EH (cell line): ENCODE results near the gene PEAK3.

ENCODE experiments used
- DNase-seq: peaks from one replicate; pipeline ENCODE4 v3.0.0-alpha.2; 2015; ENCODE audit warnings: low read depth

Gene PEAK3

DNA sequence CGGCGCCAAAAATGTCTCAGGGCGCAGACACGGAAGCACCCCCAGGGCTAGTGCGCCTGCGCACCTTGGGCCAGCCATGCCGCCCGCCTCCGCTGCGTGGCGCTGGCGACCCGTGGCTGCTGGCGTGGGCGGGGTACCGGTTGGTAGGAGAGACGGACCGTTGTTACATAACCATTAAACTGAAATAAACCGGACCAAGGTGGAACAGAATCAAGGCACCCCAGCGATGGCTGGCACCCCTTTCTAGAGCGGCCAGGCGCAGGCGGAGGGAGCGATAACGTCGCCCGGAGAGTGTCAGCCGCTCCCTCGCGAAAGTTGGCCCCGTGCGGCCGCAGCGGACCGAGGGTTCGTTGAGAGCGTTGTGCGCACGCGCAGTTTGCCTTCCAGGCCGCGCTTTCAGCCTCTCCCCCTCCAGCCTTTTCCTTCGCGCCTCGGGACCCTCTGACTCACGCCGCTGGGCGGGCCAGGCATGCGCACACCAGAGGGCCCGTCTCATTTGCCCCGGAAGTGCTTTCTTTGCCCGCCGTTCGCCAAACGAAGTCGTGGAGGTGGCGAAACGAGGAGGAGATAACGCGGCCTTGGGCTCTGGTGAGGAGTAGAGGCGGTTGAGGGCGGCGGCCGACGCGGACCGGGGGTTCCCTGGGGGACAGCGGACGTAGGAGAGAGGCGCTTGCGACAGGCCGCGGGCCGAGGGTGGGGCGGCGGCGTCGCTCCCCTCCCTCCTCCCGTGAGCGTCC is 45.5 kb downstream of the PEAK3 start, which contains the start of the genes PLEKHJ1 and SF3A2:
TSS of gene PLEKHJ1 (minus strand) at position 16 of the 737 bp plus-strand sequence. CDS start 81 bp downstream, outside the sequence.
TSS of gene SF3A2 (plus strand) at position 511 of the 737 bp plus-strand sequence. CDS start 6,595 bp downstream, outside the sequence.
- DNase-seq: peak; percentile 98

DNA sequence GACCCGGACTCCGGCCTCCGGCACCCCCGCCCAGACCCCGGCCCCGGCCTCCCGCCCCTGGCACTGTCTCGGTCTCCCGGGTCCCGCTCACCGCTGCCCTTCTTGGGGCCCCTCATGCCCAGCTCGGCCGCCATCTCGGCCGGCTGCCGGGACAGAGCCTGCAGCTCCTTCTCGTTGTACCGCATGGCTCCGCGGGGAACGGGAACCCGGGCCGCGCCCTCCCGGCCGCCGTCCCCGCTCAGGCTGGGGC is 46.0 kb downstream of the PEAK3 start:
- no peak for DNase-seq

DNA sequence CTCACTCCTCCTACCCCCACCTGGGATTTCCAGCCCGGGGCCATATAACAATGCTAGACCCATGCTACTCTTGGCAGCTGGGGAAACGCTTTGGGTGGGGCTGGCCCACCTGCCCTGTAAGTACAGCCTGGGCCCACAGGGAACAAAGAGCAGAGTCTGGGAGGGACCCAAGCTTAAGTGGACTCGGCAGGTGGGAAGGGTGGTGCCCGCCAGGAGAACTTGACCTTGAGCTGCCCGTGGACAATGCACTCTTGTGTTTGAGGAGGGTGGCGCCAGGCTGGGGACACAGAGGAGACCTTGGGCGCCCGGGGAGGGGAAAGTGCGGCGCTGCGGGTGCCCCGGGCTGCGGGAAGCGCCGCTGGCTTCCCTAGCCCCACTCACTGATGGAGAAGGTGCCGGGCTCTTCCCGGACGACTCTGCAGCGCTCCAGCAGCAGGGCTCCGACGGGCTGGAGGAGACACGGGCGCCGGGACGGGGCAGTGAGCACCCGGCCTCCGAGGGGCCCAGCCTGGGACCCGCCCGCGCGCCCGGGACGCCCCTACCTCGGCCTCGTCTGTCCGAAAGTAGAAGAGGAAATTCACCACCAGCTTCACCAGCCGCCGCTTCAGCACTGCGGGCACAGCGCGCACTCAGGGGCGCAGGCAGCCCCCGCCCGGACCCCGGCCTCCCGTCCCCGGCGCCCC is 46.5 kb downstream of the PEAK3 start:
- DNase-seq: no peak

DNA sequence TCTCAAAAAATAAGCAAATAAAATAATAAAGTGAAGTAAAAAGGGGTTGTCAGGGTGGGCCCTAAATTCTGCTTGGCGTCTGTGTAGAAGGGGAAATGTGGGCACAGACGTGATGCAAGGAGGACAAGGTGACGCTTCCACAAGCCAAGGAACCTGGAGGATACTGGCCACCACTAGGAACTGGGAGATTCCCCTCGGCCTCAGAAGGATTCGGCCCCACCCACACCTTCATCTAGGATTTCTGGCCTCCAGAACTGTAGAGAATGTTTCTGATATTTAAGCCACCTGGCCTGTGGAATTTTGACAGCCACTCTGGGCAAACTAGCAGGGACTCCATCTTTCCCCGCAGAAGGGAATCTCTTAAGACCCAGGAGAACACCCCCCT is 47.0 kb downstream of the PEAK3 start:
- no peak for DNase-seq

DNA sequence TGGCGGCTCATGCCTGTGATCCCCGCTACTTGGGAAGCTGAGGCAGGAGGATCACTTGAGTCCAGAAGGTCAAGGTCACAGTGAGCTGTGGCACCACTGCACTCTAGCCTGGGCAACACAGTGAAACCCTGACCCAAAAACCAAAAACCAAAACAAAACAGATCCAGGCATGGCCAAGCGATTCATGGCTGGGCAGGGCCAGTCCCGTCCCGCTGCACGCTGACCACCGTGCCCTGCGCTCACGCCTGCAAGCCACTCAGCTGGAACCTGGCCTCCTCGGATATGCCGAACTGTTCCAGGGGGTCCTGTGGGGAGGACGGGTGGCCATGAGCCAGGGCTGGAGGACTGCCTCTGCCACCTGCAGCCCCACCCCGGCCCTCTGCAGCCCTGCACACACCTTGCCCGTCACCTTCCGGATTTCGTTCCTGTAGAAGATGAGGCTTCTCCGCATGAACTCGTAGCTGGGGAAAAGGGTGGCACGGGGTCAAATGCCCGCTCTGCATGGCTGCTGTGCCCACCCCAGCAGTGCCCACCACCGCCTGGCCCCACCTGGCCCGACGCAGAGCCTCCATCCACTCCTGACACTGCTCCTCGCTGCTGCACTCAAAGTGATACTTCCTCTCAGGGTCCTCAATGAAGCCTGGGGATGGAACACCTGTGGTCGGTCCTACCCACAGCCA is 48.2 kb downstream of the PEAK3 start:
- DNase-seq: no peak

DNA sequence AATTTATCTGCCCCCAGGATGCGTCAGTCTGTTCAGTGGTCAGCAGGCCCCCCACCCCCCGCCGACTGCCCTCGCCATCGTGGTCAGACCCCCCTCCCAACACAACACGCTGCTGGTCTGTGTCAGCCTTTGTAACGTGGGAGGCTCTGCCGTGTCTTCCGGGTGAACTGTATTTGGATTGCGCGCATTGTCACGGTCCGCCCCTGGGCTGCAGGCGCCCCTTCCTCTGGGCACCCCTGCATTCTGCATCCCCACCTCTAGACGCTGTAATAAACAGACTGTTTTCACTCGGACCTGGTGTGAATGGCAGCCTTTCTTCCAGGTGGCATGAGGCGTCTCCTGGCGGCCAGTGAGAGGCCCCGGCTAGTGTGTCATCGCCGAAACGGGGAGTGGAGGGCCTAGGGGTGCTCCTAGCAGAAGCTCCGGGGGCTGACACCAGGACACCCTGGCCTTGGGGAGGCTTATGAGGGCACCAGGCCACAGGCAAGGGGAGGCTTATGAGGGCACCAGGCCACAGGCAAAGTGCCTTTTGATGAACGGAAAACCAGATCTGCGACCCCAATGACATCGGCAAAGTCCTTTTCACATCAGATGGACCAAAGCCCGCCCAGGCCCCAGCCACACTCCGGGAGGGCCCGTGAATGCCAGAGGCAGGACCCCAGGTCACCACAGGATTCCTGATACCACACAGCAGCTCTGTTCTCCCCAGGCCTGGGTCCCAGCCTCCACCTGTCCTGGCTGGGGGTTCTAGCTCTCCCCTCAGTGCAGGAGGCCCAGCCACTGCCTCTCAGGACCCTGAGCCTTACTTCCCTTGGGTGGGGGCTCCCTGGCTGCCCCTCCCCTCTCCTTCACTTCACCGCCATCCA is 49.5 kb downstream of the PEAK3 start:
- DNase-seq: no peak

DNA sequence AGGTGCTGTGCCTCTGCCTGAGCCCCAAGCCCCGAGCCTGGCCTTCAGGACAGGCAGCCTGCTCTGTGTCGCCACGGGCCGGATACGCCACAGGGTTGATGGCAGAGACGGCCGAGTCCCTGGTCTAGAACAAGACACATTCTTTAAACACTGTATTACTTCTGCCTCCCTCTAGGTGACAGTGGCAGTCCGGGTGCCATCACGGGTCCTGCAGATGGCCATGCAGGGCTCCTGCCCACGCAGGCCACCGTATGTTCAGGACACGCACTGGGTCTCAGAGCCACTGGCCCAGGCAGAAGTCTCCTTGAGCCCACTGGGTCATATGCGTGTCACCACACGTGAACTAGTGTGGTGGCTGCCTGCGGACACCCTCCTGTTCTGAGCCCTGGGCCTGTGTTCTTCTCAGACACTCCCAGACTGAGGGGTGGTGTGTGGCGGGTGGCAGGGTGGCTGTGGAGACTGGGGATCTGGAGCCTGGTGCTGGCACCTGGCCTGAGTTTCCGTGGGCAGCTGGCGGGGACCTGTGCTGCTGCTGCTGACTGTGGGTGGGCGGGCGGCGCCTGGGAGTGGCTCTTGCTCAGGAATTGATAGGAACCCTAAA is 50.3 kb downstream of the PEAK3 start:
- DNase-seq: no peak

DNA sequence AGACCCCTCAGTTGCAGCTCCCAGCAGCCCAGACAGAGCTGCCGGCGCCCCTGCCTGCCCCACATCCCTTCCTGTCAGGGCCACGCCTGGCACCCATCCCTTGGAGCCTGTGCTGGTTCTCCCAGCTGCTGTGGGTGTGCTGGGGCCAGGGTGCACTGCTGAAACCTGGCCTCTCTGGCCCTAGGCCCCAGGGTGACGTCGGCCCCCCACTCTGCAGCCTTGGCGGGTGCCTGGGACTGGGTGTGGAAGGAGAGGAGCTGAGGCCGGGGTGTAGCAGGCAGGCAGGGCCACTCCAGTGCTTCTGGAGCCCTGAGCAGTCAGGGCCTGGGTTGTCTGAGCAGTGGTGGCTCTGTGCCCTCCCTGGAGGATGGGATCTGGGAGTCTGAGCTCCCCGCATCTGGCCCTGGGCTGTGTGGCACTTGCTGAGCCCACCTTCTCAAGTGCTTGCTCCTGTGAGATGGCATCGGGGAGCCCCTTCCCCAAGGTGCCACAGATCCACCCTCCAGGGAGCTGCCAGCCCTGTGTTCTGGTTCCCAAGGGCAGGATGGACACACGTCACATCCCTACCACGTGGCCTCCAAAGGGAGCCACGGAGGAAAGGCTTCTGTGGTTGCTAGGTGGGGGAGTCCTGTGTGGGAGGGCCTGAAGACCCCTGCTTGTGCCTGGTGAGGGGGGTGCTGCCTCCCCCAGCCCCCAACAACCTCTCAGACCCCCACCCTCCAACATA is 51.0 kb downstream of the PEAK3 start:
- DNase-seq: no peak

DNA sequence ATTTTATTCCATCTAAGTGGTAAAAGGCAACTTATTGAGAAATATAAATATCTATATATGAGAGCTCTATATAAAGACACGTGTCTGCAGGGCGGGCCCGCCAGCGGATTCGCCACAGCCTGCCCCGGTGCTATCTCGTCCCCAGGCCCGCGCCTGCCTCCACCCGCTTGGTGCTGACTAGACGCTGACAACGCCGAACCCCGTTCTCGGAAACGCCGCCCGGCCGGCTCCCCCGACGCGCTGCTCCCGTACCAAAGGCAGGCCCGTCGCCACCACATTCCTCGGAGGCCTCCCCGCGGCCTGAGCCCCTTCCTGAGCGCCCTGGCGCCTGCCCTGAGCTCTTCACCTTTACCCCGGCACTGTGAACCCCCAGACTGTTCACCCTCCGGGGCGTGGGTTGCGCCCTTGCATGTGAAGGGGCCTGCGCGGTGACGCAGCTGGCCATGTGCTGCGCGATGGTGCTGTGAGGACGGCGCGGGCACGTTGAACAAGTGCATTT is 51.9 kb downstream of the PEAK3 start:
- DNase-seq: no peak

DNA sequence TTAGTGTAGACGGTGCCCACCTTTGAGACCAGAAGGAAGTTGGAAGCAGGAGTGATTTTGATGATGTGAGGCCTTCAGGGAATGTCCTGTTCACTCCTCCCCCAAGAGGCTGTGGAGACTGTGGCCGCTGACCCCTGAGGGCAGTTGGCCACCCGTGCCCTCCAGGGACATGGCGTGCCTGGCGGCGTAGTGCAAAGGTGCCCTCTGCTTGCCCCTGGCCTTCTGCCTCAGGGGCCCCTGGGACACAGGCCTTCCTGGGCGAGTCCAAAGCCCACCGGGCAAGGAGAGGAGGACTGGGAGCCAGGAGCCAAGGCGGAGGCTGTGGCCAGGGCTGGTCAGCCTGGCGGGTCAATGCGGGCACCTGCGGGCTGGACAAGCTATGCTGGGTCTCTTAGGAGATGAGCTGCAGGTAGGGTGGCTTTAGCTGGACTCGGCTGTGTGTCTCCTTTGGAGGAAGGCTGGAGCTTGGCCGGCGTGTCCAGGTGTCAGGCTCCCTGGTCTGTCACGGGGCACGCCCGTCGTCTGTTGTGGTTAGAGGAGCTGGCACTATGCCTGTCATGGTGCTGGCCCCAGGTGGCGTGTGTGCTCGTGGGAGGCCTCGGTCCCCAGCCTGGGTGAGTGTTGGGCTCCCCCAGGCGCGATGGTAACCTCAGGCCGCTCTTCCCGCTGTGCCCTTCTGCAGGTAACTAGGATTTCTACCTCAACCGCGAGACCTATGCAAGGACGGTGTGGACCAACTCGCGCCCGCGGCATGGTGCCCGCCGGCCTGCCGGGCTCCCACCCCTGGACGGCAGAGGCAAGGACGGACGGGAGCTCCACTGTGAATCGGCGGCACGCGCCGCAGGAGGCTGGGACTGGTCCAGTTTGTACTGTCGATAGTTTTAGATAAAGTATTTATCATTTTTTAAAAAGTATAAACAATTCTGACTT is 52.6 kb downstream of the PEAK3 start:
- DNase-seq: no peak

DNA sequence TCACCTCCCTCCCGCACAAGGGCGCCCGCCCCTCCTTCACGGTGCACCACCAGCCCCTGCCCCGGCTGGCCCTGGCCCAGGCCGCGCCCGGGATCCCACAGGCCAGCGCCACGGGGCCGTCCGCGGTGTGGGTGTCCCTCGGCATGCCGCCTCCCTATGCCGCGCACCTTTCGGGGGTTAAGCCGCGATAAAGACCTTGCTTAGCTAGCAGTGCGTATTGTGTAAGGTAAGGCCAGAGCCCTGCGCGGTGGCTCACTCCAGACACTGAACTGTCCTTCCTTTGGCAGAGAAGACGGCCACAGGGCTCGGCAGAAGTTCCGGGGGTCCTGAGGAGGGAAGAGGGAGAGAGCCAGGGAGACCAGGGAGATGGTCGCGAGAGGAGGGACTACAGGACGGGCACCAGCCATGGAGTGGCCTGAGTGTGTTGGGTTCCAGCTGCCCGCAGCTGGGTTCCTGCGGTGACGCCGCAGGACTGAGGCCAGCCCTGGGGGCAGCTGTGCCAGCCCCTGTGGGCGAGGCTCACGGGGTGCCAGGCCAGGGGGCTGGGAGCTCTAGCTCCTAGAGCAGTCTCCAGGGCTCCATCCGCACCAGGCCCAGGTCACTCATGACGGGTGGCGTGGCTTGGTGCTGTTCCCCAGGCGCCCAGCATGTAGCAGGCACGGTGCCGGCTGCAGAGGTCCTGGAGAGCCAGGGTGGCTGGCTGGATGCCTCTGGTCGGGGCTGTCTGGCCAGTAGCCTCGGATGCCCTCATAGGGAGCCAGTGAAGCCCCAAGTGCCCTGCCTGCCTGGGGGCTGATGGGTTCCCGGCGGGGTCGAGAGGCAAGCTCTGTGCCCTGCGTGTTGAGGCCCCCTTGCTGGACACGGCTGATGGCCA is 53.6 kb downstream of the PEAK3 start:
- DNase-seq: no peak

DNA sequence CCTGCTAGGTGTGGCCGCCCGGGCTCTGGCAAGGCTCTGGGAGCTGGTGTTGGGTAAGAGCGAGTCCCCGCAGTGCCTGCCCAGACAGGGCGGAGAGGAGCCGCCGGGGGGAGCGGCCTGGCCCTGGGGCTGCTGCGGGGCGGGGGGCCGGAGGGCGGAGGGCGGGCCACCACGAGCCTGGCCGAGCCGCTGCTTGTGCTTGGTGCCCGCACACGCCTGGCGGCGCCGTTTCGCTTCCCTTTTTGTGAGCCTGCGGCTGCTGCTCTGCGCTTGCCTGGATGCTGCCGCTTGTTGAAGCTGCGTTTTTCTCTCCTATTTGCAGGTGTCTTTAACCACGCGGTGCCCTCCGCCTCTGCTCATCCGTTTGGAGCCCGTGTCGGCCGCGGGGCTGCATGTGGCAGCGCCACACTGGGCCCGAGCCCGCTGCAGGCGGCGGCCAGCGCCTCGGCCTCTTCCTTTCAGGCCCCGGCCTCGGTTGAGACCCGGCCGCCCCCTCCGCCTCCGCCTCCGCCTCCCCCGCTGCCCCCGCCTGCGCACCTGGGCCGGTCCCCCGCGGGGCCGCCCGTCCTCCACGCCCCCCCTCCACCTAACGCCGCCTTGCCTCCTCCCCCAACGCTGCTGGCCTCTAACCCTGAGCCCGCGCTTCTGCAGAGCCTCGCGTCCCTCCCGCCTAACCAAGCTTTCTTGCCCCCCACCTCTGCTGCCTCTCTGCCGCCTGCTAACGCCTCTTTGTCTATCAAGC is 54.4 kb downstream of the PEAK3 start:
- no peak for DNase-seq

DNA sequence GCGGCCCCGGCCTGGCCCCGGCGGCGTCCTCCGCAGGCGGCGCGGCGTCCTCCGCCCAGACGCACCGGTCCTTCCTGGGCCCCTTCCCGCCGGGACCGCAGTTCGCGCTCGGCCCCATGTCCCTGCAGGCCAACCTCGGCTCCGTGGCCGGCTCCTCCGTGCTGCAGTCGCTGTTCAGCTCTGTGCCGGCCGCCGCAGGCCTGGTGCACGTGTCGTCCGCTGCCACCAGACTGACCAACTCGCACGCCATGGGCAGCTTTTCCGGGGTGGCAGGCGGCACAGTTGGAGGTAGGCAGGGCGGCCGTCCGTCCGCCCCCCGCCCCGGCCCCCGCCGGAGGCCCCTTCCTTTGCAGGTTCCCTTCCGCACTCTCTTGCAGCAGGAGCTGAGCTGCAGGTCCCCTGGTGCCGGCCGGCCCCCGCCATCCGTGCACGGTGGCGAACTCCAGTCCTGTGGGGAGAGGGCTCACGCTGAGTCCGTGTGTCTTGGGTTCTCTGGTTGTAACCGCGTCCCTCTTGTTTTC is 55.1 kb downstream of the PEAK3 start:
- DNase-seq: no peak

DNA sequence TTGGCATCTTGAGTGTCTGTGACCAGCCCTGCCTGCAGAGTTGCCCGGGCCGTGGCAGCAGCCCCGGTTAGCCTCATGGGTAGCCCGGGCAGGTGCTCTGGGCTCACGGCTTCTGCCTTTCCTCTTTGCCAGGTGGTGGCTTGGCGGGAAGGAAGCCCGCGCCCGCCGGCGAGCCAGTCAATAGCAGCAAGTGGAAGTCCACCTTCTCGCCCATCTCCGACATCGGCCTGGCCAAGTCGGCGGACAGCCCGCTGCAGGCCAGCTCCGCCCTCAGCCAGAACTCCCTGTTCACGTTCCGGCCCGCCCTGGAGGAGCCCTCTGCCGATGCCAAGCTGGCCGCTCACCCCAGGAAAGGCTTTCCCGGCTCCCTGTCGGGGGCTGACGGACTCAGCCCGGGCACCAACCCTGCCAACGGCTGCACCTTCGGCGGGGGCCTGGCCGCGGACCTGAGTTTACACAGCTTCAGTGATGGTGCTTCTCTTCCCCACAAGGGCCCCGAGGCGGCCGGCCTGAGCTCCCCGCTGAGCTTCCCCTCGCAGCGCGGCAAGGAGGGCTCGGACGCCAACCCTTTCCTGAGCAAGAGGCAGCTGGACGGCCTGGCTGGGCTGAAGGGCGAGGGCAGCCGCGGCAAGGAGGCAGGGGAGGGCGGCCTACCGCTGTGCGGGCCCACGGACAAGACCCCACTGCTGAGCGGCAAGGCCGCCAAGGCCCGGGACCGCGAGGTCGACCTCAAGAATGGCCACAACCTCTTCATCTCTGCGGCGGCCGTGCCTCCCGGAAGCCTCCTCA is 55.7 kb downstream of the PEAK3 start:
- DNase-seq: no peak

DNA sequence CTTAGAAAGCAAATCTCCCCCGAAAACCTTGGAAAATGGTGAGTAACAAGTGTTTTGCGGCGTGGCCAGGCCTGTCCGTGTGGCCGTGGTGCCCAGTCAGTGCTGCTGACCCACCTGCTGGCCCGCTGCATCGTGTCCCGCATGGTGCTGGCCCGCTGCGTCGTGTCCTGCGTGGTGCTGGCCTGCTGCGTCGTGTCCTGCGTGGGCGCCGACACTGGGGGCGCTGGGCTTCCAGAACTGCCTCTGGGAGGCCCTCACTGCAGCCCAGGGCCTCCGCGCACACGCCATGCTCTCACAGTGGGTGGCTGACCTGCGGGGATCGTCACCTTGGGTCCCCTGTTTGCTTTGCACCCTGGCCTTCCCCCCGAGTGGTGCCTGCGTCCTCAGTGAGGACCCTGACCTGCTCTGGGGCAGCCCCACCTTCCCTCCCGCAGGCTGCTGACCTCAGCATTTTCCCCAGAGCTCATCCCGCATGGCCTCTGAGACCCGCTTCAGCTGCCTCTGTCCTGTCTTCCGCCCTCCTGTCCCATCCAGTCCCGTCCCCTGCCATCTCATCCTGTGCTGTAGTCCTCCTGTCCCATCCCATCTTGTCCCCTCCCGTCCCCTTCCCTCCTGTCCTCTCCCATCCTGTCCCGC is 56.4 kb downstream of the PEAK3 start:
- no peak for DNase-seq

DNA sequence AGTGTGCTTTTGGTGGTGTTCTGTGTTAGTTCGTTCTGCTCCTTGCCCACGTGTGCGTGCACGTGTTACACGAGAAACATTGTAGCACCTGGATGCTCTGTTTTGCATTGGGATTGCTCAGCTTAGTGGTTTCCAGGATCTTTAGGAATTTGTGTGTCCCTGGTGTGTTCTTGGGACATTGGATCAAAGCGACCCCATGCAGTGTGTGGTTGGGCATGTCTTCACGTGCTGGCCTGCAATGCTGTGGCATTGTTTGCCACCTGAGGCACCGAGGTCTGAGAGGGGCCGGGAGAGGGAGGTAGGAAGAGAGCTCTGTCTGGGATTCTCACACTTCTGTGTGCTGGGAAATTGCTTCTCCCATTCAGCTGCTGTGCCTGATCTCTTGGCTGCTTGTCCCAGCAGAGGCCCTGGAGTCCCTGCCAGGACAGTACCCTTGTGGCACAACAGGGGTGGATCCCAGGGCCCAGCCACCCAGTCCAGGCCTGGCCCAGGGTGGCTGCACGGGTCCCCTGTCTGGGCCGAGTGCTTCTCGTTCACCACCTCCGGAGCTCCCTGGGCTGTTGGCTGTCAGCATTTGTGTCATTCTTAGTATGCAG is 57.1 kb downstream of the PEAK3 start:
- DNase-seq: no peak
